SW480 (cell line): Measurements from ENCODE around the gene SMTN.
A peak's percentile ranks its signal among the peaks of the same experiment; 100 is the strongest.

Experiments
- DNase-seq: peaks from one replicate; pipeline ENCODE4 v3.0.0-alpha.2; 2016; ENCODE audit warnings: low spot score

The SMTN gene

DNA sequence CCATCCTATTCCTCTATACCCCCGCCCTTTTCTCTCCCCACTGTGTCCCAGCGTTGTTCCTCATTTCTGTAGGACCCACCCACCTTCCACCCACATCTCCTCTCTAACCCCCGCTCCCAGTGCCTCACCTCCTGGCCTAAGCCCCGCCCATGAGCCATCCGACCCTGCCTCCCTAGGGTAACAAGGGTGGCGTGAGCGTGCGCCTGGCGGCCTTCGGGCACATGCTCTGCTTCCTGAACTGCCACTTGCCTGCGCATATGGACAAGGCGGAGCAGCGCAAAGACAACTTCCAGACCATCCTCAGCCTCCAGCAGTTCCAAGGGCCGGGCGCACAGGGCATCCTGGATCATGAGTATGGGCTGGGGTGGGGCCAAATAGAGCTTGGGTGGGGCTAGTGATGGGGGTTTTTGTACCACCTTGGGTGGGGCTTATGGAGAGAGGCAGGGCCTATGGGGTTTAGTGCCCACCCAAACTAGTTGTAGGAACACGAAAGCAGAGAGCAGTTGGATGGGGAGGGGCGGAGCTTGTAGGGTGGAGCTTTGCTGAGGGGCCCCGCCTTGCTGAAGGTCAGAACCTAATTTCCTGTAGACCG lies 46.2 kb downstream of the SMTN start:
- DNase-seq: no peak

DNA sequence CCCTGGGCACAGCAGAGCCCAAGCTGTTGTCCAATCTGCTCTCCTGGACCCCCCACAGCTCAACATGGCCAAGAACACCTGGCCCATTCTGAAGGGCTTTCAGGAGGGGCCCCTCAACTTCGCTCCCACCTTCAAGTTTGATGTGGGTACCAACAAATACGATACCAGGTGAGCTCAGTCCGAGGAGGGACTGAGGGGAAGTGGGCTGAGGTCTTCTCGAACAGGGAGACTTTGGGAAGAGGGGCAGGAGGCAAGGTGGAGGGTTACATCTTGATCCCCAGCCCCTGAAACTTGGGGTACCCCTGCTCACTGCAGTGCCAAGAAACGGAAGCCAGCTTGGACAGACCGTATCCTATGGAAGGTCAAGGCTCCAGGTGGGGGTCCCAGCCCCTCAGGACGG lies 47.0 kb downstream of the SMTN start:
- no peak for DNase-seq

DNA sequence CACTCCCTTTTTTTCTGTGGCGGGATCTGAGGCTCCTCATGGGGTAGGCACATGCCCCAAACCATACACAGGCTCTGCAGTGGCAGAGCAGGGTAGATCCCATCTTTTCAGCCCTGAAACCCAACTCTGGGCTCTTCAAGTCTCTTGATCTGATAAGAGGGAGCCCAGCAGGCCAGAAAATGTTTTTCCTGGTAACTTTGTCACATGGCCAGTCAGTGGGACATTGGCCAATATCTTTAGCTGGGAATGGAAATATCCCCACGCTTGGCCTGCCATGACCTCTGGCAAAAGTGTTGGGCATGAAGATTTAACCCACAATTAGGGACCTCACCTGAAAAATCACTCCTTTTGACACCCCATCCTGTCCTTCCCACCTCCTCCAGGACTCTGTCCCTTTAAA lies 49.8 kb downstream of the SMTN start:
- no peak for DNase-seq

DNA sequence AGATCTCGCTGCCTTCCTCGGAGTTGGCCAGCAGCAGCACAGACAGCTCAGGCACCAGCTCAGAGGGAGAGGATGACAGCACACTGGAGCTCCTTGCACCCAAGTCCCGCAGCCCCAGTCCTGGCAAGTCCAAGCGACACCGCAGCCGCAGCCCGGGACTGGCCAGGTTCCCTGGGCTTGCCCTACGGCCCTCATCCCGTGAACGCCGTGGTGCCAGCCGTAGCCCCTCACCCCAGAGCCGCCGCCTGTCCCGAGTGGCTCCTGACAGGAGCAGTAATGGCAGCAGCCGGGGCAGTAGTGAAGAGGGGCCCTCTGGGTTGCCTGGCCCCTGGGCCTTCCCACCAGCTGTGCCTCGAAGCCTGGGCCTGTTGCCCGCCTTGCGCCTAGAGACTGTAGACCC lies 52.8 kb downstream of the SMTN start:
- DNase-seq: no peak

DNA sequence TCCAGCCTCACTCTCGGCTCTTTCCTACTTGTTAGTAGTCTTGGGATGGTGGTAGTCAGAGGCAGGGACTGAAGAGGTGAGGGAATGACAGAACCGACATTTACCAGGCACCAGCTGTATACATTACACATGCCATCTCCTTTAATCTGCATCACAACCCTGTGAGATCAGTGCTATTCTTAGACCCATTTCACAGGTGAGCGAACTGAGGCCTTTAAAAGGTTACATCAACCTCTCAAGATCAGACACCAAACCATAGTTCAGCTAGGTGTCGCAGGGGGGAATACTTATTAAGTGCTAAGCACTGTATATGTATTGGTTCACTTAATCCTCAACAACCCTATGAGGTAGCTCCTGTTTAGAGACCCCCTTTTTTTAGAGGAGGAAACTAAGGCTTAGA lies 53.6 kb downstream of the SMTN start:
- no peak for DNase-seq

DNA sequence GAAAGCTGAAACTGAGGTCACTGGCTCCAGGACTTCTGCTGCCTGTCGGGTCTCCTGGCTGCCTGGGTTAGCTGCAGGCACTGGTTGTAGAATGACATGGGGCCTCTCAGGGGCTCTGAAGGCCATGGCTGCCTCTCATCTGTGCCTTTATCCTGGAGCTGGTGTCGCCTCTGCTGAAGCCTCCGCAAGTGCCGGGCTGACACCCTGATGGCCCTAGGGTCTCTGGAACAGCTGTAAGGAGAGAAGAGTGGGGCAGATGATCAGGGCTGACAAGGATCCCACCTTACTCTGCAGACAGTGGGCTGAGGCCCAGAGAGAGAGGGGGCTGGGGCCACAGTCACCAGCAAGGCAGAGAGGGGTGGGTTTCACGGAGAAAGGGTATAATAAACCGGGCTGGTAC lies 54.6 kb downstream of the SMTN start:
- no peak for DNase-seq

DNA sequence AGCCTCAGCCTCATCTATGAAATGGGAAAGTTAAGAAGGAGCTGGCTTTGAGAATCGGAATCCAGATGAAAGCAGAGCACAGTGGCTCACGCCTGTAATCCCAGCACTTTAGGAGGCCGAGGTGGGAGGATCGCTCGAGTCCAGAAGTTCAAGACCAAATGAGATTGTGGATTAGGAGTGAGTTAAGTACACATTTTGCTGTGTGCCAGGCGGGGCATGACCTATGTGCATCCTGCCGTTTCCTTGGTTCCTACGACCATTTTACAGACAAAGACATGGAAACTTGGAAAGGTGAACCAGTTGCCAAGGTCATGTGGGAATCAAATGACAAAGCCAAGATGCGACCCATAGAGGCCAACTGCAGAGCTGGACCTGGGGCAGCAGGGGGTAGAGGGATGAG lies 55.0 kb downstream of the SMTN start:
- no peak for DNase-seq

DNA sequence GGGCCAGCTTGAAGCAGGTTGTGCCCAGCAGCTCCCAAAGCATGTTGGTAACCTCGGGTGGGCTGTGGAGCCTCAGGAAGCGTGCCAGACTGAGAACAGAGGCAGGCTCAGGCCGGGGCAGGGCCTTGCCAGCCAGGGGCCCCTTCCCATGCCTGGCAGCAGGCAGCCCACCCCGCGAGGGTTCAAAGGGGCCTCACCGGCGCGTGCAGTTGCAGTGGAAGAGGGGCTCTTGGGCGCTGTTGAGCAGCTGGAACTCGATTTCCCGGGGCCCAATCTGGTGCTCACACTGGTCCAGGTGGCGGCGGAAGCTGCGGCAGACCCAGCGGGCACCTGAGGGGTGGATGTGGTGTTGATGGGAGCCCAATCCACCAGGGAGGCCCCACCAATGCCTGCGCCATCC lies 55.6 kb downstream of the SMTN start:
- no peak for DNase-seq

DNA sequence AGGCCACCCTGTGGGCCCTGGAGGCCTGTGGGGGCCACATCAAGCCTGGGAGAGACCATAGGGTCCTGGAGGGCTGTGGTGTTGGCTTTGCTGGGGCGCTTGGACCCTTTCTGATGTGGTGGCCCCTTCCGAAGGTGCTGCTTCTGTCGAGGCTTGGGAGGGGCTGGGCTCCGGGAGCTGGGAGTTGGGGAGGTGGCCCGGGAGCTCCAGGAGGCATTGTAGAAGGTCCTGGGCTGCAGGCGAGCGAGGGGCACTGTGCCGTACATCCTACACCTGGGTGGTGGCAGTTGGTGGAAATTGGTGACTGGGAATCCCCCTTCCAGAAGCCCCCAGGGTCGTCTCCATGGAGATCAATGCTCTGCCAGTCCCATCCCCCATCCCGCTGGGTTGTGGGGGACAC lies 56.6 kb downstream of the SMTN start:
- no peak for DNase-seq

DNA sequence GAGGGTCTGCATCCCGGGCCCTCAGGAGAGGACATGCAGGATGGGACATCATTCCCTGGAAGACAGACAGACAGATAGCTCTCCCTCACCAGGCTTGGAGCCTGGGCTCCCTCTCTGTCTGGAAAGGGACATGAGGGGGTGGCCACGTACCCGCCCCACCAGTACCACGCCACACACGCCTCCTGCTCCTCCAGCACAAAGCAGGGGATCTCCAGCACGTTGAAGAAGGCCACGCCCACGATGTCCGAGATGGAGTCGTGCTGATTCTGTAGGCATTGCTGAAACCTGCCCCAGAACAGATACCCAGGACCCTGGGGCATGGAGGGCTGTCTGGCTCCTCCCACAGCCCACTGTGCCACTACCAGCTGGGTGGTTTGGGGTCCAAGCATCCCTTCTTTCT lies 57.0 kb downstream of the SMTN start:
- DNase-seq: no peak

DNA sequence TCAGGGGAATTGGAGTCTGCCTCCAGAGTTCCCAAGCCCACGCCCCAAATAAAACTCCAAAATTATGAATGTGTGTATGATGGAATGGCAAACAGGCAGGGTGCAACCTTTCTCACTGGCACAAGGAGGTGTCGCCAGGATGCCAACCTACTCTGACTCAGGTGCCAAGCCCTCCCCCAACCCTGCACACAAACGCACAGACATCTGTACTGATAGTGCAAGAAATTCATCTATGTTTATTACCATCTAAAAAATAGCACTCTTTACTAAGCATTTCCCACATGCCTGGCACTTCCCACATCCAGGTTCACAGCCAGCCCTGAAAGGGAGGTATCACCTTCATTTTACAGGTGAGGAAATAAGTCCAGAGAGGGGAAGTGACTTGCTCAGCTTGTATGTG lies 57.9 kb downstream of the SMTN start:
- no peak for DNase-seq

DNA sequence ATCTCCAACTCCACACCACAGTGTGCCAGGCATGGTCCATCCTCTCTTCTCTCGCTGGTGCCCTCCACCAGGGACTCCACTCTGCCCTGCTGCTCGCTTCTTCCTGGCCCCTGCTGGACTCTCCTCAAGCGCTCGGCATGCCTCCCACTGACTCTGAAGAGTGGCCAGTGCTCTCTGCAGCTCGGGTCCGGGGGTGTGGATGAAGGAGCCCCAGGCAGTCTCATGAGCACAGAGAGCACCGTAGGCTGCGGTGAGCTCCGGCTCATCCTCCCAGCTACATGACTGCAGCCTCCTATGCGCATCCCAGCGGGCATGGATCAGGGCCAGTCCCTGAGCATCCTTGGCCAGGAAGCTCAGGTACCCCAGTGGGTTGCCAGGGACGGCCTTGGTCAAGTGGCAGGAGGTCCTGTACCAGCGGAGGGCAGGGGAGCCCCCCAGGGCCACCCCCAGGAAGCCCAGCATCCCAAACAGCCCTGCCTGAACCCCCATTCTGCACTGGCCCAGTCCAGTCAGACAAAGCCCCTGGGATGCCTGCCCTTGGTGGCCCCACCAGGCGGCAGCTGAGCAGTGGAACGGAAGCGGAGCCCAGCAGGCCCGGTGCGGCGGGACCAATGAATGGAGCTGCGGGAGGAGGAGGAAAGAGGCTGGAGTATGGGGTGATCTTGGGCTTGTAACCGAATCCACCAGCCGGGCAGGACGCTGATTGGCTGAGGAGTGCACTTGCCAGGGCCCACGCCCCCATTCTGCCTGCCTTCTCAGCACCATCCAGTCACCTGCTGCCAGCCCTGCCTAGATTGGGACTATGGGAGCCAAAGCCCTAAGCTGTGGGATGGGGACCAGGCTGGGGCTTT lies 59.0 kb downstream of the SMTN start, which contains the start of gene PLA2G3:
PLA2G3 (minus strand) TSS at position 643 of the 851 bp plus-strand sequence; CDS start at position 489, 154 bp downstream.
- no peak for DNase-seq

DNA sequence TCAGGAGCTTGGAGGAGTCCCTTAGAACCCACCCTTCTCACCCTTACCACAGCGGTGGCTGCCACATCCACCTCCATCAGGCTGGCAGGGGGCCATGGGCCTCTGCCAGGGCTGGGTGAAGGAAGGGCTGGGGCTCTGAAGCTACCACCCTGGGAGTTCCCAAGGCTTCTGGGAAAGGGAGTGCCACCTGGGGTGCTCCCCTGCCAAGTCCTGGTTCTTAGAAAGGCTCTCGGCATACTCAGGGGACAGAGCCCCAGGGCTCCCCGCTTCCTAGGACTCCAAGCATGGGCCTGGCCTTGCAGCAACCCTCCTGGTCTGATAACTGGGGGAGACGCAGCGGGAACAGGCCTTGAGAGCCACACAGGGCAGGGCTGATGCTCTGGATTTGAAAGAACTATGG lies 59.6 kb downstream of the SMTN start:
- DNase-seq: no peak

DNA sequence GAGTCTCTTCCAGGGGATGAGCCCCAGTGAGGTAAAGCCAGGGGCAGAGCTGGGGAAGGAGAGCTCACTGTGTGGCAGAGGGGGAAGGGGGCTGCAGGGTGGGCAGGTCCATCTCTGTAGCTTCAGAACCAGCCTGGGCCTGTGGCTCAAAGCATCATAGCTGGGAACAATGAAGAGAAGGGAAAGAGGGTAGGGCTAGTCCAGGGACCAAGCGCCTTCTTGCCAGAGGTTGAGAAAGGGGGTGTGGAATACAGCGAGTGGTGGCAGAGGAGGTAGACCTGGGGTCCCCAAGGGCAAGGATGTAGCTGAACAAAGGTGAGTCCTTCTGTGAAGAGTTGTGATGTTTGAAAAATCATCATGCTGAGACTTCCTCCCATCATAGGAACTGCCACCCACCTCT lies 60.4 kb downstream of the SMTN start:
- no peak for DNase-seq

DNA sequence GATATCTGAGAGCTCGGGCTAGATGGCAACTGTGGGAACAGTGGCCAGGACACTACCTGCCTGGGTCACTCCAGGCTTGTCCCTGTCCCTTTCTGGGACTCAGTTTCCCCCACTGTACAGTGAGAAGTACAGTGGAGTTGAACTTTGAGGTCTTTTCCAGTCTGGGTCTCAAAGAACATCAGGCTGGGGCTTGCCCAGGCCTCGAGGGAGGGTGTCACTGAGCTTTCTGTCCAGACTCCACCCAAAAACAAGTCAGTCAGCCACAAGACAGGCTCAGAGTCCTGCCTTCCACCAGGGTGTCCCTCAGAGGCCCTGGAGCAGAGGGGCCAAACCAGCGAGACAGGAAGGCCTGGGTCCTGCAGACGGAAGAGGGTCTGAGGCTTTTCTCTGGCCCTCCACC lies 61.2 kb downstream of the SMTN start:
- no peak for DNase-seq

DNA sequence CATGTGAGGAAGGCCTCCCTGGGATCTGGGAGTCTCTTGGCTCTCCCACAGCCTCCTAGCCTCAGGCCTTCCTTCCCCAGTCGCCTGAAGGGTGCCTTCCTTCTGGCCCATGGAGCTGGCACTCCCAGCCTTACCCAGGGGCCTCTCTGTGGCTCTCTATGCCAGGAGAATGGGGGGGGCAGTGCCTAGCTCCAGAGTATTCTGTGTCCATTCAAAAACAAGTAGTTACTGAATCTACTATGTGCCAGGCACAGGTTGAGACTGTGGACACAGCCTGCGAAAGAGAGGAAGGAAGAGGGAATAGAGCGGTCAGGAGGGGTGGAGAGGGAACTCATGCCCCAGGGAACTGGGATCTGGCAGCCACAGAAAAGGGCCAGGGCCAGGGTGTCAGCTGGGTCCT lies 61.9 kb downstream of the SMTN start:
- no peak for DNase-seq

DNA sequence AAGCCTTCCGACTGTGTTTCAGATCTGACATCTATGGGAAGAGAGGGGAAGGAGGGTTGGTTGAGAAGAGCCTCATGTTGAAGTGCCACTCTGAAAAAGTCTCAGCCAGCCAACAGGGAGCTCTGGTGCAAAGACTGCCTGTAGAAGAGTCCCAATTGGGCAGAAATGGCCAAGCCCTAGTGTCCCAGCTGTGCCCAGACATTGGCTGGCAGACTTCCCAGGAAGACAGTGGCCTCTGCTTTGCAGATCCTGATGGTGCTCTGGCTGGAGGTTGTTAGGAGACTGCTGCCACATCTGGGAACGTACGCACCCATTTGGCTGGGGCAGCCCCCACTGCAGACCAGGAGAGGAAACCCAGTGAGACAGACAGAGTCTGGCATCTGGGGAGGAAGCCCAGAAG lies 62.4 kb downstream of the SMTN start:
- DNase-seq: no peak

DNA sequence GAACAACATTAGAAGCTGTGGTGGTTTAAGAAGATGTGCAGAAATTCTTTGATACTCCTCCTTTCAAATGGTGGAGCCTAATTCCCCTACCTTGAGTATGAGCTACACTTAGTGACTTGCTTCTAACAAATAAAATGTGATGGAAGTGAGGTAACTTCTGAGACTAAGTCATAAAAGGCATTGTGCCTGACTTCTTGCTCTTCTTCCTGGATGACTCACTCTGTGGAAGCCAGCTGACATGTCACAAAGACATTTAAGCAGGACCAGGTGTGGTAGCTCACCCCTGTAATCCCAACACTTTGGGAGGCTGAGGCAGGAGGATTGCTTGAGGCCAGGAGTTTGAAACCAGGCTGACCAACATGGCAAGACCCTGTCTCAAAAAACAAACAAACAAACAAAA lies 63.1 kb downstream of the SMTN start:
- DNase-seq: peak; percentile 47

DNA sequence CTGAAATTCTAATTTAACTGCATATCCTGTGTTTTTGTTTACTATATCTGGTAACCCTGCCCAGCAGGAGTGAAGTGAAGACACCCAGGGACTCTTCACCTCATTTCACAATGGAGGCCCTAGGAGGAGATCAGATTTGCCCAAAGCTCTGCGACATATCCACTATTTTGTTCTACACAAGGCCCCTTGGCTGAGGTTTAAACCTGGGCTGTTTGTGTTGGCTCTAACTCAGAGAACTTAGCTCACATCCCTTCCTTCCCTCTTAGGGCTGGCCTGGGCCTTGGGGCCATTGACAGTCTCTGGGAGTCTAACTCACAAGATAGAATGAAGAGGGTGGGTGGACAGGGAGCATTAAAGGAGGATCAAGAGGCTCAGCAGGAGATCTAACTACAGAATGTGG lies 67.4 kb downstream of the SMTN start:
- no peak for DNase-seq

DNA sequence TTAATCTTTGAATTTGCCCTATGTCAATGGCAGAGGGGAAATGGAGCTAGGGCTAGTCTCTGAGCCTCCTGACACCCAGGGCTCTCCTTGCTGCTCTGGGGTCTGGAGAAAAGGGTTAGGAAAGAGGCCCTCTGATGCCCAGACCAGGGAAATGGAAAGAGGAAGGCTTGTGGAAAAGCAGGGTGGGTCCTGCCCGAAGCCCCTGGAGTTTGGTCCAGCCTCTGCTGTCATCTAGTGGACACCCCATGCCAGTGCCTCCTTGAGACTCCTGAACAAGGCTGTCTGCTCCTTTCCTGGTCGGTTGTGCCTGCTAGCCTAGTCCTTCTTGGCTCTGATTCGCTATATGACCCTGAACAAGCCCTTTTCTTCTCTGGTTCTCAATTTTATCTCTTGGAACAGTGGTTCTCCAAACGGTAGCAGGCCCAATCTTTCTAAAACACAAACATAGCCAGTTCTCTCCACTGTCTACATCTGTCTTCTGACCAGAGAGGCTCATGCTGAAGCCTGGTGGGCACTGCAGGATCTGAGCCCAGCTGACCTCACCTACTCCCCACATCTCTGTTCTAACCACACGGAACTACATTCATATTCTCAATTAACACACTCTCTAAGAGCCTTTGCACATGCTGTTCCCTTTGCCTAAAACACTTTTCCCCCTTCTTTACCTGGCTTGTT lies 68.0 kb downstream of the SMTN start:
- peak; percentile 69 for DNase-seq

DNA sequence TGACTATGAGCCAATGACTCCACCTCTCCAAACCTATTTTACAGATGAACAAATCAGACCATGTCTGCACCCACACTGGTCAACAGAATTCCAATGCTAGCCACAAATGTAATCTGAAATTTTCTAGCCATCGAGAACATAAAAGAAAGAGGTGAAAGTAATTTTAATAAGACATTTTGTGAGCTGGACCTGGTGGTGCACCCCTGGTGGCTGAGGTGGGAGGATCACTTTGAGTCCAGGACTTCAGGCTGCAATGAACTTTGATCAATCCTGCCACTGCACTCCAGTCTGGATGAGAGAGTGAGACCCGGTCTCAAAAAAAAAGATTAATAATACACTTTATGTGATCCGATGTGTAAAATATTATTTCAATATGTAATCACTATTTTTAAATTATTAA lies 69.5 kb downstream of the SMTN start:
- peak; percentile 11 for DNase-seq

DNA sequence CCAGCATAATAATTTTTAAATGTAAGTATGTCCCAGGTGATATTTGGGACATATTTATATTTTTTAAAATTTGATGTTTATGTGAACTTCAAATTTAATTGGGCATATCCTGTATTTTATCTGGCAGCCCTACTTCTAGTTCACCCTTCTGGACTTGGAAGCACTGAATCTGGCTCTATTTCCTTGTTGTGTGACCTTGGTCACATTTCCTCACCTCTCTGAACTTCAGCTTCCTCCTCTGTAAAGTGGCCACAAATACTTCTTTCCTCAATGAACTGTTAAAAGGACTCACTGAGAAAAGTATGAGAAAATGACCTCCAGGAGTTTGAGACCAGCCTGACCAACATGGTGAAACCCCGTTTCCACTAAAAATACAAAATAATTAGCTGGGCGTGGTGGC lies 70.8 kb downstream of the SMTN start:
- no peak for DNase-seq

DNA sequence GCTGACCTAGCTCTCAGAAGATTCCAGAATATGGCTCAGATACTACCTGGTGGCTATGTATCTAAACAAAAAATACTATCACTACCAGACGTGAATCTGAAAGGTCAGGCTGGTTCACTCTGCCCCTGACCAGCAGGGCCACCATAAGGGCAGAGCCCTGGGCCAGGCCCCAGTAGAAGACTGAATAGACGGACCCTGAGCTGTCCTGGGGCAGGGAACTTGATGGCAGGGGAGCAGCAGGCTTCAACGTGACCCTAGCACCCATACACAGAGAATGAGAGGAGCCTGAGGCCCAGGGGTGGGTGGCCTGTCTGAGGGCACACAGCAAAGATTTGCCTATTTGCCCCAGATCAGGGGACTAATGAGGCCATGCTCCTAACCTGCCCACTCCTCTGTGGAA lies 72.2 kb downstream of the SMTN start:
- no peak for DNase-seq
